Measurements from ENCODE around the gene LGALSL.
A peak's percentile ranks its signal among the peaks of the same experiment; 100 is the strongest.

LGALSL gene

DNA sequence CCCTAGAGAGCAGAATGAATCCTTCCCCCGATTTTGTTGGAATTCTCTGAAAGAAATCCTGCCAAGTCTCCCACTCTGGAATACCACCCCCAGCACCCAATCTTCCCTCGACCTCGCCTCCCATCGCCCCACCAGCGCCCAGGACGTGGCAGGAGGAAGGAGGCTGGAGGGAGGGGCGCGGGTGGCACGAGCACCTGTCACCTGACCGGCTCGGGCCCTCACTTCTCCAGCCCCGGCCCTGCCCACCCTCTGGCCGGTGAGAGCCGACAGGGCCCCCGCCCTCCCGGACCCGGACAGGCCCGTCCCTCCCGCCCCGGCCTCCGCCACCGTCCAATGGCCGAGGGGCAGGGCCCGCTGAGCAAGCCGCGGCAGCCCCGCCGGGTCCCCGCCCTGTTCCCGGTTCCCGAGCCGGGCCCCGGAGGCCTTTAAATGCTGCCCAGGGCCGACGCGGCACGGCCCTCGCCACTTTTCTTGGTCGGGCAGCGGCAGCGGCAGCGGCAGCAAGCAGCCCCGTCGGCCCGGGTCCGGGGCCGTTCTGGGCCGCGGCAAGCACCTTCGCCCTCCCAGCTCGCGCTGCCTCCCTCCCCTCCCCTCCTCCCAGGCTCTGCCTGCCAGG lies at the start of gene LGALSL:
Gene LGALSL (plus strand): TSS at position 393 of the 616 bp plus-strand sequence. CDS start 384 bp downstream, outside the sequence.
- DNase-seq (ENCODE audit: insufficient read length, low spot score) (peak; percentile 79), FAIRE-seq (no peak)

DNA sequence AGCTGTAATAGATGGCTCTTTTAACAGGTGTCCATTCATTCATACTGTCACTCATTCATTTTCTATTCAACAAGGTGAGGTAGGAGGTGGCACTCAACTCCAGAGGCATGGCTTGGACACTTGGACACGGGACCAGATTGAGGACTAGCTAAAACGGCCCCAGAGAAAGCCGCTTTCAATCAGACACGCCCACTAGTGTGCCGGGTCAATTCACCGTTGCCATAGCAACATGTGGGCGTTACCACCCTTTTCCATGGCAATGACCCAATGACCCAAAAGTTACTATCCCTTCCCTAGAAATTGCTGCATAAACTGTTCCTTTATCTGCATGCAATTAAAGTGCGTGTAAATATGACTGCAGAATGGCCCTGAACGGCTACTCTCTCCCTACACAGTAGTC lies 49.2 kb upstream of the LGALSL start:
- DNase-seq (ENCODE audit: insufficient read length, low spot score) (no peak), FAIRE-seq (no peak)

DNA sequence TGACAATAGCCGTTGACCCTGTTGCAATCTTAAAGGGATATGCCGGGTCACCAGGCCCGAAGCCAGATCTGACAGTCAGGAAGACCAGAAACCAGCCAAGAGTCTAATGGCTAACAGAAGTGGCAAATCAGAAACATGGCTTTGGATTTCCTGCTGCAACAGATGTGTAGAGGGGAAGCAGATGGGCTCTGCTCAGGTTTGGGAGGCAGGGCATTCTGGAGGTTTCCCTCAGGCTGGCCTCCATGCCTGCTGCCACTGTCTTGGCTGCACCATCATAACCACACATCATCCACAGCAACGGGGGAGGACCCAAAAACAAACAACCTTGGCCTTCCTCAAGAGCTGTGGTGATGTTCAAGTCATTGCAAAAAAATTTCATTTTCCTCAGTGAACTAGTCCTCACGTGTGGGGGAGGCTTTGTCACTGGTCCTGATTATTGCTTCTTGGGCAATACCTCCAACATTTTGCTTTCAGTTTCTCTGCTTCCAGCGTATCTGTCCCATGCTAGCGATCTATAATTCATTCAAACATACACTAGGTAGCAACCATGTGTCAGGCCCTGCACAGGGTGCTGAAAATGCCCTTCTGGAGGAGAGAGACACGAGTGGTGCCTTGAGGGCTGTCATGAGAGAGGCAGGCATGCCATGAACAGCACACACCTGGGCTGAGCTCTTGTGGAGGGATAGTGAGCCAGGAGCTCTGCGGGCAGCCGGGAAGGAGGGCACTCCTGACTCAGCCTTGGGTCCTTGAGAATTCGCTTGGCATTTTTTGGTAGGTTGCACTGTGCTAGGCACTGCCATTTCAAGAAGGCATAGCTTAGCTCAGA lies 48.2 kb upstream of the LGALSL start:
- FAIRE-seq (no peak), DNase-seq (ENCODE audit: insufficient read length, low spot score) (no peak)

DNA sequence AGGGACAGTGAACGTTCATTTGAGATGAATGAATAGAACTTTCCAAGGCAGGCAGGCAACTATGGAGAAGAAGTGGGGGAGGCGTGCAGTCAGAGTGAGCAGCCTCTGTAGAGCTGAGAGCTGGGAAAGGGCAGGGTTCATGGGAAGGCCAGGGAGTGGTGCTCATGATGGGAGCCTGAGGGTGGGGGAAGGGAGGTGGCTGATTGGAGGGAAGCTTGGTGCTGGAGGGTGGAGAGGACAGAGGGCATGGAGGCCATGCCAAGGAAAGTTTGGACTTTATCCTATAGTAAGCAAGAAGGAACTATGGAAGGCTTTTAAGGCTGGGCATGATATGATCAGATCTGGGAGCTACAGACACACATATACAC lies 47.6 kb upstream of the LGALSL start:
- FAIRE-seq: no peak

DNA sequence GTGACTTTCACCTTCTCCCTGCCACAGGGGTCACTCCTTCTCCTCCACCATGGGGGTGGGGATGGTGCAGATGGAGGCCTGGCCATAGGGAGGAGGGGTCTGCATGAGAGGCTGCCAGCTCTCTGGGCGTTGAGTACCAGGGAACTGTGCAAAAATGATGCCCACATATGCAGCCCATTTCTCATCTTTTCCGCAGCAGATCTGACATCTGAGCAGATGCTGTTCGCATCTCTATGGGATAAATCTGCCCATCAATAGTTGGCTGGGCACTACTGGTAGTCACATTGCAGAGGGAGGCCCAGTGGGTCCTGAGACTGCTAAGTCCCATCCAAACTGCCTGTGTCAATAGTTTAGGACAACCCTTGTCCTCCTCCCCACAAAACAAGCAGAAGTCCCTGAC lies 45.9 kb upstream of the LGALSL start:
- no peak for DNase-seq (ENCODE audit: insufficient read length, low spot score)
- FAIRE-seq: no peak

More for the DNA sequence above, 47.6 kb upstream of the LGALSL start:
- DNase-seq (ENCODE audit: insufficient read length, low spot score): no peak

DNA sequence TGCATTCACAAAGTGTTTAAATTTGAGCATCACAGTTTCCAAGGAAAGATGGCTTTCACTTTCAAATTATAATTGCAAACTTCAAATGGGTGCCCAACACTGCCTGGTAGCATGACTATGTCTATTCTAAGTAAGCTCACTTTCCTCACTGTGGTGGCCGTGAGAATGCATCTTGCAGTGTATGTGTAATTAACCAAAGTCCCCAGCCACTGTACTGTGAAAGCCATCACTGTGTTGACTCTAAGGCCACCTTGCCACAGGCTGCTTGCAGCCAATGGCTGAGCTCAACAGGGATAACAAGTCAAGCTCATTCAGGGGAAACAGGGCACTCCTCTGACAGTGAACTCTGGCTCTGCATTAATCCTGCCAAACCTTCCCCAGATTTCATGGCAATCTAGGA lies 43.3 kb upstream of the LGALSL start:
- DNase-seq (ENCODE audit: insufficient read length, low spot score) (no peak), FAIRE-seq (no peak)

DNA sequence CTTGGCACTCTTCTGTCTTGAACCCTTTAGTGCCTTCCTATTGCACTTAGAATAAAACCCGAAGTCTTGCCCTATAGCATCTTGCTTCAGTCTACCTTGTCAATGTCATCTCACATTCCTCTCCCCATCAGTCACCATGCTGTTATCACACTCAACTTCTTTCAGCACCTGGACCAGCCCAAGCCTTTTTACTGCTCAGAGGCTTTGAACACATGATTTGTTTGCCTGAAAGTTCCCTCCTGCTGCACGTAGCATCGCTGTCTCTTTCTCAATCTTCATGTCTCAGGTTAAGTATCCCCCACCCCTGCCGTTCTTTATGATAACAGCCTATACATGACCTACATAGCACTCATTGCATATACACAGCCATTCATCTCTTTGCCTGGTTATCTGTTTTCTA lies 41.3 kb upstream of the LGALSL start:
- no peak for FAIRE-seq
- no peak for DNase-seq (ENCODE audit: insufficient read length, low spot score)

DNA sequence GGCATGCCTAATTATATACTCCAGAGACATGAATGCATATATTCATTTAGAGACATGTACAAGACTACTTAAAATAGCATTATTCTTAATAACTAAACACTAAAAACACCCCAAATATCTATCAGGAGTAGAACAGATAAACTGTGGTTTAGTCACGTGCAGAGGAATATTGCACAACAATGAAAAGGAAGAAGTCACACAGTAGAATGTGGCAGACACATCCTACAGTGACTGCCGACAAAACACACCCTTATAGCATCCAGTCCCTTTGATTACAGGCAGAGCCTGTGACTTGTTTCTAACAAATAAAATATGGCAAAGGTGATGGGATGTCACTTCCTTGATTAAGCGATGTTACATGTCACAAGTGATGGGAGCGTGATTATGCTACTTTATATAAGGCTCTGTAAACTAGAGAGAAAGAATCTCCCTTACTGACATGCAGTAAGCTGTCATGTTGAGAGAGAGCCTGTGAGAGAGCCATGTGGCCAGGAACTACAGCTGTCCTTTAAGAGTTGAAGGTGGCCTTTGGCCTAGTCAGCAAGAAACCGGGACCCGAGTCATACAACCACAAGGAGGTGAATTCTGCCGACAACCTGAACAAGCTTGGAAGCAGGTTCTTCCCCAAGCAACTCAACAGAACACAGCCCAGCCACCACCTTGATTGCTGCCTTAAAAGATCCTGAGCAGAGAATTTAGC lies 39.1 kb upstream of the LGALSL start:
- DNase-seq (ENCODE audit: insufficient read length, low spot score): no peak
- no peak for FAIRE-seq

DNA sequence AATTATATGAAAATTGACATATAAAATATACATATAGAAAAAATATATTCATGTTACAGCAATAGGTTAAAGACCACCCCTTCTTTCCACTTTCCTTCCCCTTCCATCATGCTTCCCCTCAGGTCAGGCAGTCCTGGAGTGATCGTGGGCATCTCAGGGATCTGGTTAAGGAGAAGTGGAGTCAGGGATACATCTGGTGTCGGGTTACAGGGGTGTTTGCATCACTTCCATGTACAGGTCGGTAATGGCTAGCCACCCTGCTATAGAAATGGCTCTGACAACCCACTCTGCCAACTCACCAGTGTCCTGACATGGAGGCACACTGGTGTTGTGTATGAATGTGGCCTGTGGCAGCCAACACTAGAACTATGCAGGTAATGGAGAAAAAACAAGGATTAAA lies 36.3 kb upstream of the LGALSL start:
- no peak for DNase-seq (ENCODE audit: insufficient read length, low spot score)
- no peak for FAIRE-seq

DNA sequence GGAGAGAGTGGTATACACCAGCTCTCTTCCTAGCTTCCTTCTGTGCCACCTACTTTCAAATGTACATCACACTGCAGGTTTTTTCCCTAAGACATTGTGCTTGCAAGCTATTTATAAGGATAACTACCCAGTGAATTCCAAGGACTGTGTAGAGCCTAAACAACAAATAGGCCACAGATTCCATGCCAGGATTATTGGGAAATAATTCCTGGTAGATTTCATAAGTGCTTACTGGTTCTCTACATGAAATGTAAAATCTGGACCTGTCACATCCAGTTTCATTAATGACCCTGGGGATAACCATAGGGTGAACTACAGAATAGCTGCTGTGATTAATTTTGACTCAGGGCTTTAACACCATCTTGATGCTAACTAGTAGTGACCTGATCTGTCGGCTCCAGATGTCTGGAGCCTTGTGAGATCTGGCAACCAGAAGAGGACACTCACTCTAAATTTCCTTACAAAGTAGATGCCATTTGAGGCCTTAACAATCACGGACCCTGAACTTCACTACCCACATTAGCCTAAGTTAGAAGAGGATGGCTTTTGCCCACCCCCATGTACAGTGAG lies 34.3 kb upstream of the LGALSL start:
- no peak for DNase-seq (ENCODE audit: insufficient read length, low spot score)
- FAIRE-seq: no peak

DNA sequence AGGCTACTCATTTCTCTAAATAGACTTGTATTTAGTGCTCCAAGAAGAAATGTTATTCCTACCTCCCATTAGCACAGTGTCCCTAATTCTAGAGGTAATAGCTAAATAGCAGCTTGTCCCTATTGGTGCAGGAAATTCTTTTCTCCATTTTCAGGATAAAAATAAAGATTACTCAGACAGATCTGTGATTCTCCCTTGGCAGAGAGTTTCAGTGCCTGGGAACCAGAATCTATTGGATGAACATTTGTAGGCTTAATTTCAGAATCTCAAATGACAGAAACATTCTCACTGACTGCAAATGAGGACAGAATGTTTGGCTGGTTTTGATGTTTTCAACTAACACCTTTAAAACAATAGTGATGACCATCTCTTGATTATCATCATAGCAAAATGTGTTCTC lies 33.3 kb upstream of the LGALSL start:
- DNase-seq (ENCODE audit: insufficient read length, low spot score): no peak
- no peak for FAIRE-seq

DNA sequence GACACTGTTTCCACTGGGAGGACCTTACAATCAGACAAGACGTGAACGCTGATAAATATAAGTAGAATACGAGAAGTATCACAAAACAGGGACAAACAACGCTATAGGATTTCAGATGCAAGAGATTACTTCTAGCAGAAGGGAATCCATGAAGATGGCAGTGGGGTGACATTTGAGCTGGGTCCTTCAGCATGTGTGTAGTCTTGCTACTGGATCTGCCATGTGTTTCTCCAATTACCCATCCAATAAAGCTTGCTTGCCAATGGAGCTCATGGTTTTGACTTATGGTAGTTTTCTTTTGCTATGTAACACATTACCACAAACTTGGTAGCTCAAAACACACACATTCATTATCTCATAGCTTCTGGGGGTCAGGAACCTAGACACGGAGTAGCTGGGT lies 32.8 kb upstream of the LGALSL start:
- FAIRE-seq: no peak
- no peak for DNase-seq (ENCODE audit: insufficient read length, low spot score)

DNA sequence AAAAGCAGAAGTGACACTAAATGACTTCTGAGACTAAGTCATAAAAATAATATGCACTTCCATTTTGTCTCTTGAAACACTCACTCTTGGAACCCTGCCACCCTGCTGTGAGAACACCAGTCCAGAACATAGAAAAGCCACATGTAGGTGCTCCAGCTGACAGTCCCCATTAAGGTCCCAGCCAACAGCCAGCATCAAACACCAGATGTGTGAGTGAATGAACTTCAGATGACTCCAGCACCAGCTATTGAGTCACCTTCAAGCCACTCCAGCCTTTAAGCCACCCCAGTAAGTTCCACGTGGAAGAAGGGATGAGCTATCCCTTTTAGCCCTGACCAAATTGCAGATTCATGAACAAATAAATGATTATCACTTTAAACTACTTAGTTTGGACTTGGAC lies 31.5 kb upstream of the LGALSL start:
- no peak for FAIRE-seq

DNA sequence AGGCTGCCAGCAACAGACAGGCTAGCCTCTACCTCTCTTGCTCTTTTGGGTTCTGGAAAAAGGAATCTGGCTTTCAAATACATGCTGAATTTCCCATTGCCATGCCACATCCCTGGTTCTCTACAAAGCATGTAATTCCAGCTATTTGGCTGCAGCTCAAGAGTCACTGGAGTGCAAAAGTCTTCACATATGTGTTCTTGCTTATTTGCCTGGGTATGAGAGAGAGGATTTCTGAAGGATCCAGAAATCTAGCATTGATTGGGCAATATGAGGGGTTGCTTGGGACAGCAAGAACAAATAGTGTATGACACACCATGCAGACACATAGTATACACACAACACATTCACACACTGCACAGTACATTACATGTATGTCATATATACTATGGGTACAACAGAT lies 30.7 kb upstream of the LGALSL start:
- DNase-seq (ENCODE audit: insufficient read length, low spot score) (no peak), FAIRE-seq (no peak)

More for the DNA sequence above, 31.5 kb upstream of the LGALSL start:
- DNase-seq (ENCODE audit: insufficient read length, low spot score): no peak

DNA sequence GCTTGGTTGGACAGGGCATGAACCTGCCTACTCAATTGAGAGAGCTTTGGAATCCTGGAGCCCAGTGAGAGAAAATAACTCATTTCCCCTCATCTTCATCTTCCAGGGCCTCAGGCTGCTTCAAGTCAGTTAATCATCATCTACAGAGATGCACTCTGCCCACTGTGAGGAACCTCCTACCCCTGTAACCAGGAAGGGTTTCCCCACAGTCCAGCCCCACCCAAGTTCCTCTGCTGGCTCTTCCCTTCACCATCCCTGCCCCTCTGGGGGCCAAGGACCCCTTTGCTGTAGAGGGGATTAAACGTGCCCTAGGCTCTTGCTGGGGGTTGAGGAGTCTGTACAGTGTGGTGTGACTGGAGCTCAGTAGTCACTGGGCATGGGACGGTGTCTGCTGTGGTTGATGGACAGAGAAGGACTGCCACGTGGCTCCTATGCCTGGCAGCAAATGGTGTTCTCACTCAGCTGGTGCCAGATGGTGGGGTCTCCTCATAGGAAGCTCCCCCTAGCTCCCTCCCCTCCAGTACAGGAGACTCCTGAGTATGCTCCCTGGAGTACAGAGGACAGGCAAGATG lies 29.5 kb upstream of the LGALSL start:
- DNase-seq (ENCODE audit: insufficient read length, low spot score): no peak
- no peak for FAIRE-seq

DNA sequence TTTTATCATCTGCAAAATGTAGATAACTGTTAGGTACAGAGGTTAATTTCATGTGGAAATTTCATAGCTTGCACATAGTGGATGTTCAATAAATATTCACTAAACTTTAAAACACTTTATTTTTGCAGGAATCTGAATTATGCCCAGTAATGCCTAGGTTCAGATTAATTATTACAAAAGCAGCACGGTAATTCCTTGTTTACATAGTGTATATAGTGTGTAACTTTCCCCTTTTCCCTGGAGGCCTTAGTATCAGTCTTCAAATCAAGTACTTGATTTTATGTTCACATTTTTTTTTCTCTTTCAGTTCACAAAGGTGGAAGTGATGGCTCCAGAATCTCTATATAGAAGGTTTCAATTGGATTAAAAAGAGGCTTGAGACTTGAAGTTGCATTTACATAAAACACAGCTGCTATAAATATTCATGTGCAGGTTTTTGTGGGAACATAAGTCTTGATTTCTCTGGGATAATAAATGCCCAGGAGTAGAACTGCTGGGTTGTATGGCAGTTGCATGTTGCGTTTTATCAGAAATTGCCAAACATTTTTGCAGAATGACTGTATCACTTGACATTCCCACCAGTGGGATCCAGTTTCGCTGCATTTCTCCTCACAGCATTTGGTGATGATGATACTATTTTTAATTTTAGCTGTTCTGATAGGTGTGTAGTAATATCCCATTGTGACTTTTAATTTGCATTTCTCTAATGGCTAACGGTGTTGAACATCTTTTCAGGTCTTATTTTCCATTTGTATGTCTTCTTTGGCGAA lies 27.6 kb upstream of the LGALSL start:
- DNase-seq (ENCODE audit: insufficient read length, low spot score): no peak
- no peak for FAIRE-seq

DNA sequence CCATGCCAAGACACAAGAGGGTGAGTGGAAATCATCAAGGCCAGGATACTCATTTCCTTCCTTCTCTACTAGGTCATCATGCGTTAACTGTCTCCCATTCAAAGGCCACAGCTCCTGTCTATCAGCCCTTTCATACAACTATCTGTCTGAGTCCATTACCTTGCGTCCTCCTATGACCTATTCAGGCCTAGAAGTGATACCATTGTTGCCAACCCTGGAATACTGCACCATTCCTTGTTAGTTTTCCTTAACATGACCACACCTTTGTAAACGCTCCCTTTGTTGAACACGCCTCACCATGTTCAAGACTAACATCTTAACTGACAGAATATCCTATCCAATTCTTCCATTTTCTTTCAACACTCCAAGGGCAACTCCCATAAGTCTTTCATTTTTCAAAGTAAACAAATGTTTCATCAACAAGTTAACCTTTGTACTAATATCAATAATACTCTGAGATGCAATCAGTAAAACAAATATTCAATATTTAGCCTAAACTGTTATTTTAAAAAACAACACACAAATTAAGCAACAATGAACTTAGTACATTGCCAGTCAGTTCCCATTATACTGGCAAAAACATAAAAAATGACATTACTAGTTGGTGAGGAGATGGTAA lies 19.8 kb upstream of the LGALSL start:
- no peak for FAIRE-seq
- DNase-seq (ENCODE audit: insufficient read length, low spot score): no peak

DNA sequence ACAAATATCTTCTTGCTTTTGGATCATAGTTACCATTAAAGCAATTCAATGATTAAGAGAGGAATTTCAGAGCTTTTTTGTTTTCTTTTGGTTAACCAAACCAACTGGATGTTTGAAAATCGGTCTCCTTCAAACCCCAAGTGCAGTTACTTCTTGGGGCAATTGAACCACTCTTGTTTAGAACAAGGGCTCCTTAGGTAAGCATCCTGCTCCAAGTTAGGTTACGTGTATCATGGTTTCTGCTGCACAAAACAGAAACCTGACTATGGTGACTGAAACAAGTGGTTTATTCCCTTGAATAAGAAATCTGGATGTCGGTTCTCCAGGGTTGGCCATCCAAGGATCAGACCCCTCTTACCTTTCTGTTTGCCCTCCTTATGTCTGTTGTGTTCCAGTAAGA lies 16.1 kb upstream of the LGALSL start:
- DNase-seq (ENCODE audit: insufficient read length, low spot score) (no peak), FAIRE-seq (no peak)

DNA sequence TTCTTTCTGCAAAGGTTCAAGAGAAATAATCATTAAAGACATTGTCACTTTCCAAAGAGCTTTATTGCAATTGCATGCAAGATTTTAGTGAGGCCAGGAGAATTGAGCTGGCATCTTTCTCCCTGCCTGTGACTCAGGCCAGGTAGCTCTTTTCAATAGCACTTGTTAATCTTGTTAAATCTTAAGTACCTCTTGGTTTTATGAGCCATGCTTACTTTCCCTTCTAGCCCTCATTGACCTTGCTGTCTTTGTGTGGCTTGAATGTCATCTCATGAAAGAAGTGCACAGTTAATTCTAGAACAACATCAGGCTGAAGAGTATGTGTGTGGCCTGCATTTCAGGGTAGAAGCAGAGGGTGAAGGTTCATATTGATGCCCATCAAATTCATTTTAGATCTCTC lies 14.8 kb upstream of the LGALSL start:
- FAIRE-seq: no peak

DNA sequence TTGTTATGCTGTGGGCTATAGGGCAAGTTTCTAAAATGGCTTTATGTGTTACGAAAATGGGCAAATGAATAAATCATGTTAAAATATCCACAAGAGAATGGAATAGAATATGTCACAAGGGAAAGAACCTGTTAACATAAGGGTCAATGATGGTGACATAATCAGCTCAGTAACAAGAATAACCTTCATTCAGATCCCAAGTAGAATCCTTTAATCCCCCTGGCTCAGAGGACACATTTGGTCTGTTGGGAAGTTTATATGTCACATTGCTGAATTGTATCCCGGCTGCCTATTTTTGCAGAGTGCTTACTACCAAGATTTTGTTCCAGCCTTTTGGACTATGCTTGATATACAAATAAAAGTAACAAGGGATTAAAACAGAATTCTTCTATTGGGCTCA lies 13.1 kb upstream of the LGALSL start:
- DNase-seq (ENCODE audit: insufficient read length, low spot score) (no peak), FAIRE-seq (no peak)

More for the DNA sequence above, 14.8 kb upstream of the LGALSL start:
- DNase-seq (ENCODE audit: insufficient read length, low spot score): no peak

All from GM19239 (cell line).